Measurements from ENCODE around the gene RIT2.

DNA sequence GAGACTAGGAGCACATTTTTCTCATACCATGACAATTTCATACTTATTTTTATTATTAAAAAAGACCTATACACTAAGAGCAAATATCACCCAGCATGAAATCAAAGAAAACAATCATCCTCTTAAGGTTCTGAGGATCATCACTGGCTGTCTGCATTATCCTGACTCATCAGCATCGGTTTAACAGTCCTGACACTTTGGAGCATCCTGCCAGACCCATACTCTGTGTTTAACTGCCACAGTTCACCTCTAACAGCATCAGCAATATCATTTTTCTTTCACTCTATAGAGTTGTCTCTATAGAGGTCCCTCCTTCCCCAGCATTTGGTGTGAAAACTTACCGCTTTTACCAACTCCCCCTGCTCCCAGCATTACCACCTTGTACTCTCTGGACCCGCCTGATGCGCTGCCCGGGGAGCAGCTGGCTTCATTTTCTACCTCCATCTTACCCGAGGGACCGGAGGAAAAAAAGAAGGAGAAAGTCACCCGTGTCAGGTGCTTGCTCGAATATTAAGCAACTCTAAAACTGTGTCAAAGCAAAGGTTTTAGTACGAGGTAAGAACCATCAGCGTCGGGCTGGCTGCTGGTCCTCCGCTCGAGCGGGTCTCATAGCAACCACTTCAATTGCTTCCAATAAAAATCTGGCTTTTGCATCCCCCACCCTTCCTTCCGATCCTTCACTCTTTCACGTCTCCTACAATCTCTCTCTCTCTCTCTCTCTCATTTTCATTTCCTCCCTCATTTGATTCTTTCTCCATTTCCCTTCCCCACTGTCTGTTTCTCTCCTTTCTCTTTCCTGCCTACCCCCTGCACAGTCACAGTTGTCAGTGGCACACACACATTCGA lies at the start of gene RIT2:
- no peak for TF ChIP-seq POLR2AphosphoS5 (IDR thresholded peaks at IDR 0.05; ENCODE audit: low read depth, low read length)
- TF ChIP-seq TAF1 (IDR thresholded peaks at IDR 0.05; ENCODE audit: borderline replicate concordance, low read depth, low read length) = no peak
- TF ChIP-seq POLR2A (IDR thresholded peaks at IDR 0.05; ENCODE audit: low read depth, low read length) = no peak
